Right lobe of liver (tissue), 6 donors: ENCODE measurements around the gene TYW1. TPM values are rescaled to one million over a fixed set of nuclear protein-coding genes. Genes with fewer than 3 reads are reported as not detected.
A peak's percentile ranks its signal among the peaks of the same experiment; 100 is the strongest.
"Not testable (repeated sequence)": the region's sequence is repeated elsewhere in the genome, so short reads cannot be mapped to it uniquely, and the experiment has no call there.

ENCODE experiments used
- ATAC-seq, 4 donors: fragments of 200-7000 bp; cut with Tn5 transposase; one replicate each; pipeline ENCODE4 v1.9.1; 2020; ENCODE audit warnings: mild to moderate bottlenecking in 4 of 4, moderate library complexity in 4 of 4
- DNase-seq, 3 donors: peaks; one replicate each; pipeline ENCODE4 v3.0.0-alpha.2; 2020
- H3K27ac ChIP-seq, 3 donors: fragments of 200-600 bp; one replicate each; pipeline ENCODE4 v1.8.0; 2022
- H3K27me3 ChIP-seq, 2 donors: fragments of 200-600 bp; one replicate each; pipeline ENCODE4 v1.8.0; 2022
- H3K36me3 ChIP-seq, 4 donors: fragments of 200-600 bp; sonication (generic) in 1 of 4; one replicate each; pipeline versions ENCODE4 v1.5.1 to v1.8.0; 2017 to 2022; ENCODE audit warnings: control low read depth in 1 of 4
- H3K4me1 ChIP-seq, 4 donors: fragments of 200-600 bp; sonication (generic) in 1 of 4; one replicate each; pipeline versions ENCODE4 v1.5.1 to v1.8.0; 2017 to 2022; ENCODE audit warnings: control low read depth in 1 of 4
- H3K4me3 ChIP-seq, 3 donors: fragments of 200-600 bp; one replicate each; pipeline ENCODE4 v1.8.0; 2022
- H3K9me3 ChIP-seq, 4 donors: fragments of 200-600 bp; sonication (generic) in 1 of 4; one replicate each; pipeline versions ENCODE4 v1.5.1 to v1.8.0; 2017 to 2022; ENCODE audit warnings: control low read depth in 1 of 4
- POLR2A ChIP-seq: fragments of 450-650 bp; IDR thresholded peaks from one replicate; pipeline ENCODE4 v1.6.1; 2017; ENCODE audit warnings: antibody characterized with exemption, mild to moderate bottlenecking
- WGBS: methylation state at CpG from one replicate; pipeline ENCODE4 v1.1.6; 2018; ENCODE audit warnings: low coverage, low lambda C conversion rate; ENCODE audit not compliant: insufficient coverage; ENCODE audit errors: missing lambda C conversion rate; 5-methylcytosine and 5-hydroxymethylcytosine counted together
- intact Hi-C, 2 donors: fragments of 100-400 bp; cut with DNase I; formaldehyde crosslinking; loops; one replicate each; pipeline versions ENCODE4 v1.11.2 to v1.14.1; 2022
- total RNA-seq, 6 experiments: library from RNA; depleted of rRNA in 2 of 6; stranded (reverse); fragments of >200 nt in 2 of 6; fragmentation: NEBNext Ultra II Directional in 3 of 6; extraction: Animal tissue kit (Norgen Biotek cat#: 25700) in 3 of 6; gene quantifications; one replicate each; pipeline versions ENCODE4 v1.1.0 to v1.2.4, GENCODE V29; 2016 to 2023
- TF ChIP-seq, protein P1 (sequence below), 4 donors: fragments of 200-600 bp in 3 of 4; fragments of 450-650 bp in 1 of 4; IDR thresholded peaks; one replicate each; pipeline versions ENCODE4 v1.5.1 to v1.8.0; 2016 to 2022; ENCODE audit warnings: antibody characterized with exemption in 4 of 4, mild to moderate bottlenecking in 2 of 4
- donor health status: DM: no; HTN: yes; CAD: no.
- donor health status: DM: no; HTN: no; CAD: no.
- donor health status: DM: no; HTN: no; CAD: no.
- donor health status: DM: no; HTN: yes; CAD: no.
- donor health status: DM: no; HTN: yes; CAD: no.

TYW1 gene
- total RNA-seq, 6 experiments from 2014 or later, result 9.6 to 15.2 (median 10.2) TPM

DNA sequence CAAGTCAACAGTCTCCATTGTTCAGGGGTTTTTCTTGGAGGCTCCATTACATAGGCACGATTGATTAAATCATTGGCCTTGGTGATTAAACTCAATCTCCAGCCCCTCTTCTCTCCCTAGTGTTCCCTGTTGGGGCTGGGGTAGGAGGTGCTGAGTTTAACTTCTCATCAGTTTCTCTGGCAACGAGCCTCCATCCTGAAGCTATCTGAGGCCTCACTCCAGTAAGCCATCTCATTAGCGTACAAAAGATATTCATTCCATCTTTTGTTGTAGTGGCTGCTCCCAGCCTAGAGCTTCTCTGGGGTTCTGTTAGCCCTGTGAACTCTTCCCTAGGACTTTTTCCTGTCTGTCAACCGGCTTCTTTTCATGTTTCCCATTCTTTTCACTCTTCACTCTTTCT is 11.6 kb downstream of the TYW1 start:
- intact Hi-C loops, result no loop called here
- H3K9me3 ChIP-seq, result no peaks in the 10 kb centered on the region
- DNase-seq (no peak), ATAC-seq (no peak)
- TF ChIP-seq POLR2A, result no peak
- TF ChIP-seq, protein P1, sequence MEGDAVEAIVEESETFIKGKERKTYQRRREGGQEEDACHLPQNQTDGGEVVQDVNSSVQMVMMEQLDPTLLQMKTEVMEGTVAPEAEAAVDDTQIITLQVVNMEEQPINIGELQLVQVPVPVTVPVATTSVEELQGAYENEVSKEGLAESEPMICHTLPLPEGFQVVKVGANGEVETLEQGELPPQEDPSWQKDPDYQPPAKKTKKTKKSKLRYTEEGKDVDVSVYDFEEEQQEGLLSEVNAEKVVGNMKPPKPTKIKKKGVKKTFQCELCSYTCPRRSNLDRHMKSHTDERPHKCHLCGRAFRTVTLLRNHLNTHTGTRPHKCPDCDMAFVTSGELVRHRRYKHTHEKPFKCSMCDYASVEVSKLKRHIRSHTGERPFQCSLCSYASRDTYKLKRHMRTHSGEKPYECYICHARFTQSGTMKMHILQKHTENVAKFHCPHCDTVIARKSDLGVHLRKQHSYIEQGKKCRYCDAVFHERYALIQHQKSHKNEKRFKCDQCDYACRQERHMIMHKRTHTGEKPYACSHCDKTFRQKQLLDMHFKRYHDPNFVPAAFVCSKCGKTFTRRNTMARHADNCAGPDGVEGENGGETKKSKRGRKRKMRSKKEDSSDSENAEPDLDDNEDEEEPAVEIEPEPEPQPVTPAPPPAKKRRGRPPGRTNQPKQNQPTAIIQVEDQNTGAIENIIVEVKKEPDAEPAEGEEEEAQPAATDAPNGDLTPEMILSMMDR (IDR thresholded peaks at IDR 0.05), result no peak
- no peaks in the 10 kb centered on the region for H3K4me1 ChIP-seq
- no peak overlapping the region for H3K4me3 ChIP-seq
- 100% methylated on average over 2 of the region's 4 CpGs for WGBS
- no peak overlapping the region for H3K27ac ChIP-seq
- H3K27me3 ChIP-seq, result no peaks in the 10 kb centered on the region
- H3K36me3 ChIP-seq, result peaks cover 0 to 36% (median 7%) of the 10 kb centered on the region in 4 donors

DNA sequence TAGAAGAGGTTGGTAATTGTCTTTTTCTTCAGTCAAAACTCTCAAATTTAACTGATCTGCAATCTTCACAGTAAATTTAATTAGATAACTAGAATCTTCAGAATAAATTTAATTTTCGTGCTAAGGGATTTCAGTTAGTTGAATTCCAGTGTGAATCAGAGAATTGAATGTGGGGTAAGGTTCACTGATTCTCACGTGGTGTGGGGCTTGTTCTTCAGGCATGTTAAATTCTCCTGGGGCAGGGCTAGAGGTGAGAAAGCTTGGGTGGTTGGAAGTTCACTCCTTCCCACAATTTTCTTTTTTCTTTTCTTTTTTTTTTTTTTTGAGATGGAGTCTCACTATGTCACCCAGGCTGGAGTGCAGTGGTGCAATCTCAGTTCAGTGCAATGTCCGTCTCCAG is 13.0 kb downstream of the TYW1 start:
- H3K9me3 ChIP-seq, H3K27me3 ChIP-seq, ATAC-seq, H3K4me1 ChIP-seq, intact Hi-C loops, H3K4me3 ChIP-seq, DNase-seq, H3K27ac ChIP-seq: not testable (repeated sequence)
- H3K36me3 ChIP-seq, result peaks cover 0 to 44% (median 7%) of the 10 kb centered on the region in 4 donors
- WGBS, result 88% methylated on average over 3 of the region's 3 CpGs

DNA sequence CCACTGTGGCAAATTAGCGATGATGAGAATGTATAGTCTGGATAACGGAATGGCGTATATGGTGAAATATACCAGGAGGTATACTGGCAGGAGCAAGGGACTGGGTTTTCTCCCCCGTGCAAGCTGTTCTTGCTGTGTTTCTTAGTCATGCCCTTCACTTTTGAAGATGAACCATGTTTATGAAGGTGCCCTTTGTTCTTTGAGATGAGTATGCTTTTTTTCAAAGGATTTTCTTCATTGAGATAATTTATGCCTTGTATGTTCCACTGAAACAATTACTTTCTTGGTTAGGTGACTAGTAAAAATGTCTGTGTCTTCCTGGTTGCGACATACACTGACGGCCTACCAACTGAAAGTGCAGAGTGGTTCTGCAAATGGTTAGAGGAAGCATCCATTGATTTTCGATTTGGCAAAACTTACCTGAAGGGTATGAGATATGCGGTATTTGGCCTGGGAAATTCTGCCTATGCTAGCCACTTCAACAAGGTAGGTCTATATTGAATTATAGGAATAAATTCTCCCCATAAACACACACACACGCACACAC is 17.5 kb downstream of the TYW1 start:
- intact Hi-C loops, H3K9me3 ChIP-seq, H3K27me3 ChIP-seq, H3K4me3 ChIP-seq, DNase-seq, H3K4me1 ChIP-seq, H3K27ac ChIP-seq: not testable (repeated sequence)
- 80% methylated on average over 9 of the region's 9 CpGs for WGBS
- H3K36me3 ChIP-seq, result peaks cover 0 to 52% (median 15%) of the 10 kb centered on the region in 4 donors
- ATAC-seq, result peak in 1 of 4 donors; percentile 43

DNA sequence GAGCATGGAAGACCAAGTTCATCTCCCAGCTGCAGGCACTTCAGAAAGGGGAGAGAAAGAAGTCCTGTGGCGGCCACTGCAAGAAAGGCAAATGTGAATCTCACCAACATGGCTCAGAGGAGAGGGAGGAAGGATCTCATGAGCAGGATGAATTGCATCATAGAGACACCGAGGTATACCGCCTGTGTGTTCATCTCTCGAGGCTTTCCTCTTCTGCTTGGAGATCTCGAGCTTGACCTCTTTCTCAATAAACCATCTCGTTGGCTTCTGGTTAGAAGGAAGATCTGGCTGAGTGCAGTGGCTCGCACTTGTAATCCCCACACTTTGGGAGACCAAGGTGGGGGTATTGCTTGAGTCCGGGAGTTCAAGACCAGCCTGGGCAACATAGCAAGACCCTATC is 21.3 kb downstream of the TYW1 start:
- DNase-seq, H3K4me3 ChIP-seq, H3K9me3 ChIP-seq, H3K4me1 ChIP-seq, ATAC-seq, H3K27me3 ChIP-seq, intact Hi-C loops, H3K27ac ChIP-seq: not testable (repeated sequence)
- 74% methylated on average over 6 of the region's 8 CpGs for WGBS
- peaks cover 2 to 49% (median 13%) of the 10 kb centered on the region in 4 donors for H3K36me3 ChIP-seq

DNA sequence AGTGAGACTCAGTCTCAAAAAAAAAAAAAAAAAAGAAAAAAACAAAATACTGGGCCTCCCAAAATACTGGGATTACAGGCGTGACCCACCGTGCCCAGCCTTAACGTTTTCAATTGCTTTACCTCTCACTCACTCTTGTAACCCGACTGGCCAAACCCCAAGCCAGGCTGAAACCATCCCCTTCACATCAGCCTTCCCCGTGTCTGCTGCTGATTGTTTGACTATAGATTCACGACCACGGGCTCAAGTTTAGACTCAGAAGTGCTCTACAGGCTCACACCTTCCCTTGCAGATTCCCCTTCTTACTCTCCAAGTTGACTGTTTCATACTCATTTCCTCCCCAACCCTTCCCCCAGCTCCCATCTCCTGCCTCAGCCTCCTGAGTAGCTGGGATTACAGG is 22.3 kb downstream of the TYW1 start:
- H3K4me1 ChIP-seq, result no peaks in the 10 kb centered on the region
- no peaks in the 10 kb centered on the region for H3K9me3 ChIP-seq
- no peak overlapping the region for H3K27ac ChIP-seq
- 63% methylated on average over 5 of the region's 7 CpGs for WGBS
- H3K4me3 ChIP-seq, result no peak overlapping the region
- H3K27me3 ChIP-seq, result no peaks in the 10 kb centered on the region
- ATAC-seq (no peak), DNase-seq (no peak)
- intact Hi-C loops, result no loop called here
- TF ChIP-seq, protein P1 (IDR thresholded peaks at IDR 0.05), result no peak
- H3K36me3 ChIP-seq, result peaks cover 2 to 45% (median 14%) of the 10 kb centered on the region in 4 donors

DNA sequence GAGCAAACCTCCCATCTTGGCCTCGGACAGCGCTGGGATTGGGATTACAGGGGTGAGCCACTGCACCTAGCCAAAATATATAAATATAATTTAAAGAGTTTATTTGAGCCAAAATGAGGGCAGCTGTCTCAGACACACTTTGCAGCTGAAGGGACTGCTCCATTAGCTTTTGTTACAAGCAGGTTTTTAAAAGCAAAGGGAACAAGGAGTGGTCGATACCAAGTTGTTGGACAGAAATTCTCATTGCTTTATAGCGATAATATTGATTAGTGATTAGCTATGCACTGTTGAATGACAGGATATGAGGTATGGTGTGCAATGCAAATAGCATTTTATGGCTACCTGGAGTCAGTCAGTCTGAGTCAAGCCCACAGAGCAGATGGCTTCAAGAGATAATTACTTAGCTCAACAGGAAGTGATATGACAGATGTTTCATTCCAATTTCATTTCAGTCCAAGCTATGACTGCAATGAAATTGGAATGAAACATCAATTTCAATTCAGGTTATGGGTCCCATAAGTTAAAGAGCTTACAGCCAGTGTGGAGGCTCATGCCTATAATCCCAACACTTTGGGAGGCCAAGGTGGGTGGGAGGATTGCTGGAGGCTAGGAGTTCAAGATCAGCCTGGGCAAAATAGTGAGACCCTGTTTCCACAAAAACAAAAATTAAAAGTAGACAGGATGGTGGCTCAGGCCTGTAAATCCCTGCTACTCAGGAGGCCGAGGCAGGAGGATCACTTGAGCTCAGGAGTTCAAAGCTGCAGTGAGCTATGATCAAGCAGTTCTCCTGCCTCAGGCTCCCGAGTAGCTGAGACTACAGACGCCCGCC is 23.1 kb downstream of the TYW1 start:
- DNase-seq (no peak), ATAC-seq (no peak)
- Histone ChIP-seq H3K27ac (no peak overlapping the region), H3K4me3 (no peak overlapping the region), H3K36me3 (peaks cover 2 to 39% (median 14%) of the 10 kb centered on the region in 4 donors), H3K27me3 (no peaks in the 10 kb centered on the region), H3K4me1 (no peaks in the 10 kb centered on the region), H3K9me3 (no peaks in the 10 kb centered on the region)
- 85% methylated on average over 5 of the region's 8 CpGs for WGBS
- intact Hi-C loops, result no loop called here
- TF ChIP-seq, protein P1 (IDR thresholded peaks at IDR 0.05), result no peak
- no peak for TF ChIP-seq POLR2A
